GM12878 (cell line): ENCODE data around the gene DENND1A. TPM values are rescaled to one million over a fixed set of nuclear protein-coding genes. Genes with fewer than 3 reads are reported as not detected.

ENCODE experiments used
- ATAC-seq: fragments of 200-7000 bp; cut with Tn5 transposase; 3 replicates; pipeline ENCODE4 v1.9.1; 2020; ENCODE audit warnings: mild to moderate bottlenecking, moderate library complexity
- BruUV-seq: library from RNA; stranded (reverse); fragments of 400-500 nt; replicated peaks from 2 replicates; lab custom pipeline; 2021; lab: Mats Ljungman, UMichigan
- CTCF ChIA-PET: fragments of 300-600 bp; sonication (Branson Sonifier 250); formaldehyde crosslinking; extraction: SDS; loops from one replicate; lab custom pipeline; 2021; ENCODE audit warnings: inconsistent platforms; lab: Yijun Ruan, JAX
- POLR2A ChIA-PET: fragments of 350-600 bp; formaldehyde crosslinking; extraction: SDS; loops from one replicate; lab custom pipeline; 2021; ENCODE audit warnings: inconsistent platforms; lab: Charles Lee
- RAD21 ChIA-PET: fragments of 300-600 bp; sonication (Branson Sonifier 250); formaldehyde crosslinking; loops from one replicate; lab custom pipeline; 2023; ENCODE audit warnings: antibody characterized with exemption; ENCODE audit not compliant: unreplicated experiment; lab: Charles Lee
- SMC1A ChIA-PET: fragments of 300-600 bp; sonication (Branson Sonifier 250); formaldehyde crosslinking; loops from one replicate; lab custom pipeline; 2023; ENCODE audit not compliant: unreplicated experiment, uncharacterized antibody; lab: Charles Lee
- DNase-seq: peaks from one replicate; pipeline ENCODE4 v3.0.0-alpha.2; 2011; ENCODE audit warnings: low read depth, low spot score
- FAIRE-seq: peaks from 3 replicates; lab custom pipeline; 2011; peaks lifted over from hg19 to GRCh38; lab: Jason Lieb, UNC
- H2AFZ ChIP-seq: 2 replicates; pipeline ENCODE4 v1.6.0; 2011; ENCODE audit warnings: low read depth, low read length, control low read depth; ENCODE audit not compliant: control insufficient read depth
- H3K27ac ChIP-seq: 2 replicates; pipeline ENCODE4 v1.5.1; 2011; ENCODE audit warnings: control low read depth; ENCODE audit not compliant: control insufficient read depth, insufficient read depth
- H3K27me3 ChIP-seq, 2 experiments: replicated peaks in 1 of 2; 2 replicates each; pipeline versions ENCODE4 v1.6.0 to v1.6.1; 2011; ENCODE audit warnings: low read length in 1 of 2; ENCODE audit not compliant: control insufficient read depth in 2 of 2, insufficient read depth in 2 of 2
- H3K36me3 ChIP-seq, 2 experiments: 2 replicates each; pipeline ENCODE4 v1.5.1; 2011; ENCODE audit warnings: low read length in 1 of 2; ENCODE audit not compliant: control insufficient read depth in 2 of 2, insufficient read depth in 2 of 2
- H3K4me1 ChIP-seq: 2 replicates; pipeline ENCODE4 v1.6.1; 2011; ENCODE audit warnings: mild to moderate bottlenecking, low read length, moderate library complexity, mixed read lengths; ENCODE audit not compliant: control insufficient read depth, insufficient read depth
- H3K4me2 ChIP-seq: 2 replicates; pipeline ENCODE4 v1.6.0; 2011; ENCODE audit warnings: control low read depth; ENCODE audit not compliant: control insufficient read depth, insufficient read depth
- H3K4me3 ChIP-seq: fragments of 200-600 bp; sonication (generic); 2 replicates; pipeline ENCODE4 v1.5.1; 2016
- H3K79me2 ChIP-seq: 2 replicates; pipeline ENCODE4 v1.6.0; 2011; ENCODE audit warnings: low read length; ENCODE audit not compliant: control insufficient read depth, insufficient read depth
- H3K9ac ChIP-seq: 2 replicates; pipeline ENCODE4 v1.8.0; 2011; ENCODE audit warnings: low read length, control low read depth, mixed read lengths; ENCODE audit not compliant: control insufficient read depth, insufficient read depth
- H3K9me3 ChIP-seq: replicated peaks from 3 replicates; pipeline ENCODE4 v1.5.1; 2011; ENCODE audit warnings: mild to moderate bottlenecking, low read length; ENCODE audit not compliant: control insufficient read depth, insufficient read depth
- H4K20me1 ChIP-seq: 2 replicates; pipeline ENCODE4 v1.6.0; 2011; ENCODE audit not compliant: control insufficient read depth, insufficient read depth
- BCL11A ChIP-seq: IDR thresholded peaks from 2 replicates; pipeline ENCODE4 v1.6.1; 2011; ENCODE audit warnings: low read depth, low read length
- BRCA1 ChIP-seq: IDR thresholded peaks from 2 replicates; pipeline ENCODE4 v1.6.1; 2011; ENCODE audit warnings: low read depth, low read length, improper control_type of control experiment
- CBFB ChIP-seq: IDR thresholded peaks from 2 replicates; pipeline ENCODE4 v1.6.1; 2016; ENCODE audit warnings: antibody characterized with exemption, low read depth
- EGR1 ChIP-seq, 2 experiments: IDR thresholded peaks; 1 replicate in 1 of 2; 2 replicates in 1 of 2; pipeline ENCODE4 v1.6.1; 2011 to 2012; ENCODE audit warnings: low read depth in 2 of 2, low read length in 2 of 2, borderline replicate concordance in 1 of 2, mild to moderate bottlenecking in 1 of 2, moderate library complexity in 1 of 2
- ELK1 ChIP-seq: IDR thresholded peaks from 2 replicates; pipeline ENCODE4 v1.6.1; 2012; ENCODE audit warnings: low read depth, low read length, improper control_type of control experiment
- IKZF2 ChIP-seq, 2 experiments: fragments of 450-650 bp; IDR thresholded peaks; 2 replicates each; pipeline ENCODE4 v1.6.1; 2017; ENCODE audit warnings: mild to moderate bottlenecking in 2 of 2, moderate library complexity in 2 of 2
- NR2F1 ChIP-seq: fragments of 450-650 bp; conservative IDR thresholded peaks from 2 replicates; pipeline ENCODE4 v1.6.1; 2017; ENCODE audit warnings: mild to moderate bottlenecking
- POU2F2 ChIP-seq: IDR thresholded peaks from 3 replicates; pipeline ENCODE4 v1.6.1; 2011; ENCODE audit warnings: low read depth, mild to moderate bottlenecking, low read length, borderline replicate concordance
- RBBP5 ChIP-seq: fragments of 200-600 bp; sonication (generic); conservative IDR thresholded peaks from 2 replicates; pipeline ENCODE4 v1.6.1; 2016
- SUPT20H ChIP-seq: IDR thresholded peaks from 2 replicates; pipeline ENCODE4 v1.6.1; 2011; ENCODE audit warnings: low read depth, mild to moderate bottlenecking, low read length, moderate library complexity, borderline replicate concordance; ENCODE audit not compliant: control insufficient read depth
- WGBS: methylation state at CpG from one replicate; pipeline ENCODE4 v1.1.6; 2016; ENCODE audit warnings: low lambda C conversion rate; ENCODE audit not compliant: insufficient replicate concordance, insufficient coverage; ENCODE audit errors: missing lambda C conversion rate; 5-methylcytosine and 5-hydroxymethylcytosine counted together
- in situ Hi-C: fragments of 300-500 bp; cut with MboI; formaldehyde crosslinking; loops from 9 replicates; pipeline ENCODE4 v1.14.3; 2018; ENCODE audit warnings: mixed read lengths
- intact Hi-C: fragments of 100-400 bp; cut with micrococcal nuclease; formaldehyde crosslinking; loops from one replicate; pipeline ENCODE4 v1.14.2; 2022; ENCODE audit not compliant: unreplicated experiment
- polyA plus RNA-seq, 11 experiments: library from polyadenylated mRNA; depleted of rRNA in 4 of 11; unstranded in 6 of 11; stranded (reverse) in 5 of 11; fragments of >200 nt; fragmentation: Nextera tagmentation in 4 of 11; fragmentation: Illumina TruSeq in 1 of 11; extraction: Ambion mirVana in 4 of 11; extraction: Trizol in 1 of 11; gene quantifications; 1 replicate in 1 of 11; 2 replicates in 10 of 11; pipeline versions ENCODE4 v1.2.1 to v1.2.3, GENCODE V29; 2011 to 2016; ENCODE audit warnings: inconsistent platforms in 2 of 11, missing spikeins in 2 of 11, low read depth in 1 of 11
- total RNA-seq, 4 experiments: library from RNA; depleted of rRNA in 3 of 4; stranded (reverse); fragments of >200 nt in 3 of 4; fragmentation: Illumina TruSeq in 1 of 4; extraction: Trizol in 1 of 4; gene quantifications; 2 replicates each; pipeline versions ENCODE4 v1.2.1 to v1.2.3, GENCODE V29; 2013 to 2021

The DENND1A gene
- total and polyA plus RNA-seq, 10 of the 15 experiments (the other 5 are each of a cell fraction or from before 2014, with no cell fraction given), result 14.1 to 48.6 (median 35.2) TPM

GRCh38 chr9:123642291-123643278 lies 287.3 kb downstream of the DENND1A start:
- intact Hi-C loops (no loop called here), in situ Hi-C loops (no loop called here)
- ChIA-PET RAD21 (no interaction called here), POLR2A (no interaction called here), SMC1A (interaction anchor here (0.7 to 1.1 kb wide), 2 partner anchors 17 to 1442 kb away, joined by 3 read pairs; no protein-coding TSS in a partner anchor), CTCF (no interaction called here)
- DNase-seq (no peak), FAIRE-seq (no peak), ATAC-seq (no peak)
- 95% methylated on average over 12 of the region's 12 CpGs for WGBS
- Histone ChIP-seq H3K27ac (no peak overlapping the region), H3K4me2 (no peak overlapping the region), H3K9ac (no peak overlapping the region), H3K79me2 (no peaks in the 10 kb centered on the region), H4K20me1 (no peaks in the 10 kb centered on the region), H3K4me1 (peaks cover 7% of the 10 kb centered on the region), H3K9me3 (no peaks in the 10 kb centered on the region), H2AFZ (no peak overlapping the region), H3K36me3 (no peaks in the 10 kb centered on the region; a peak in 3 of 4 replicates), H3K4me3 (no peak overlapping the region), H3K27me3 (no peaks in the 10 kb centered on the region)
- no TSS peak for BruUV-seq
- TF ChIP-seq BRCA1, result no peak
- TF ChIP-seq EGR1 (IDR thresholded peaks at IDR 0.05; ENCODE audit: borderline replicate concordance in 1 of 2, low read depth in 2 of 2, low read length in 2 of 2), result no peak
- TF ChIP-seq SUPT20H, result no peak
- TF ChIP-seq IKZF2 (IDR thresholded peaks at IDR 0.05), result no peak
- TF ChIP-seq ELK1, result no peak
- TF ChIP-seq CBFB, result no peak
- TF ChIP-seq POU2F2, result no peak
- no peak for TF ChIP-seq RBBP5
- no peak for TF ChIP-seq NR2F1
- no peak for TF ChIP-seq BCL11A
